Nephron (organoid): ENCODE data around the gene PTAFR.
A peak's percentile ranks its signal among the peaks of the same experiment; 100 is the strongest.

Source experiments
- H3K27ac Mint-ChIP-seq, 3 experiments: 2 replicates each; pipeline ENCODE4 v1.8.0; 2020; ENCODE audit warnings: mixed read lengths in 3 of 3, mild to moderate bottlenecking in 2 of 3, moderate library complexity in 1 of 3
- H3K27me3 Mint-ChIP-seq: 2 replicates; pipeline ENCODE4 v1.8.0; 2021; ENCODE audit warnings: low read depth, mild to moderate bottlenecking, moderate library complexity, mixed read lengths
- H3K36me3 Mint-ChIP-seq: 2 replicates; pipeline ENCODE4 v1.8.0; 2020; ENCODE audit warnings: low read depth, mixed read lengths
- H3K4me1 Mint-ChIP-seq: 2 replicates; pipeline ENCODE4 v1.8.0; 2020; ENCODE audit warnings: mixed read lengths
- H3K4me3 Mint-ChIP-seq, 3 experiments: 2 replicates each; pipeline ENCODE4 v1.8.0; 2020; ENCODE audit warnings: mild to moderate bottlenecking in 3 of 3, mixed read lengths in 3 of 3, moderate library complexity in 2 of 3
- H3K9me3 Mint-ChIP-seq: 2 replicates; pipeline ENCODE4 v1.8.0; 2020; ENCODE audit warnings: mixed read lengths
- CTCF ChIP-seq, 3 experiments: fragments of 200-600 bp; sonication (generic); IDR thresholded peaks; one replicate each; pipeline ENCODE4 v1.5.0; 2021; ENCODE audit warnings: antibody characterized with exemption in 3 of 3; ENCODE audit not compliant: unreplicated experiment in 3 of 3

The PTAFR gene

GRCh38 chr1:28172713-28173150 lies 3.8 kb downstream of the PTAFR start:
- TF ChIP-seq CTCF (IDR thresholded peaks at IDR 0.05; ENCODE audit: unreplicated experiment in 3 of 3), result no peak
- H3K36me3 Mint-ChIP-seq, result no peaks in the 10 kb centered on the region
- no peak overlapping the region for H3K4me3 Mint-ChIP-seq
- peaks cover 17% of the 10 kb centered on the region for H3K4me1 Mint-ChIP-seq
- peak overlapping the region in 1 of 3 experiments; percentile 22 for H3K27ac Mint-ChIP-seq
- H3K27me3 Mint-ChIP-seq, result peaks cover 8% of the 10 kb centered on the region
- H3K9me3 Mint-ChIP-seq, result no peaks in the 10 kb centered on the region

- TF ChIP-seq CTCF (IDR thresholded peaks at IDR 0.05; ENCODE audit: unreplicated experiment in 3 of 3), result no peak
- no peaks in the 10 kb centered on the region for H3K36me3 Mint-ChIP-seq
- peaks cover 17% of the 10 kb centered on the region for H3K4me1 Mint-ChIP-seq
- no peak overlapping the region for H3K27ac Mint-ChIP-seq
- no peak overlapping the region for H3K4me3 Mint-ChIP-seq
- H3K9me3 Mint-ChIP-seq, result no peaks in the 10 kb centered on the region
- peaks cover 5% of the 10 kb centered on the region for H3K27me3 Mint-ChIP-seq
Measured at GRCh38 chr1:28171246-28171645, 5.2 kb downstream of the PTAFR start.

- Mint-ChIP-seq H3K36me3 (no peaks in the 10 kb centered on the region), H3K4me3 (no peak overlapping the region), H3K27ac (no peak overlapping the region), H3K27me3 (no peaks in the 10 kb centered on the region), H3K9me3 (no peaks in the 10 kb centered on the region), H3K4me1 (peaks cover 17% of the 10 kb centered on the region)
- no peak for TF ChIP-seq CTCF (IDR thresholded peaks at IDR 0.05; ENCODE audit: unreplicated experiment in 3 of 3)
Measured at GRCh38 chr1:28170001-28170596, 6.4 kb downstream of the PTAFR start.

- Mint-ChIP-seq H3K36me3 (no peaks in the 10 kb centered on the region), H3K4me1 (peaks cover 22% of the 10 kb centered on the region), H3K4me3 (no peak overlapping the region), H3K27ac (peak overlapping the region in 2 of 3 experiments; percentile 60 to 83), H3K27me3 (peaks cover 5% of the 10 kb centered on the region), H3K9me3 (no peaks in the 10 kb centered on the region)
- TF ChIP-seq CTCF (IDR thresholded peaks at IDR 0.05; ENCODE audit: unreplicated experiment in 3 of 3), result no peak
Measured at GRCh38 chr1:28163496-28164161, 12.9 kb downstream of the PTAFR start.

- no peak overlapping the region for H3K27ac Mint-ChIP-seq
Measured at GRCh38 chr1:28162151-28162550, 14.3 kb downstream of the PTAFR start.

More at GRCh38 chr1:28162151-28162550, 14.3 kb downstream of the PTAFR start:
- H3K4me3 Mint-ChIP-seq, result no peak overlapping the region
- peaks cover 22% of the 10 kb centered on the region for H3K4me1 Mint-ChIP-seq
- TF ChIP-seq CTCF (IDR thresholded peaks at IDR 0.05; ENCODE audit: unreplicated experiment in 3 of 3), result no peak
- no peaks in the 10 kb centered on the region for H3K9me3 Mint-ChIP-seq
- H3K36me3 Mint-ChIP-seq, result no peaks in the 10 kb centered on the region
- H3K27me3 Mint-ChIP-seq, result peaks cover 5% of the 10 kb centered on the region
